ENCODE results near the gene SYS1. TPM values are rescaled to one million over a fixed set of nuclear protein-coding genes. Genes with fewer than 3 reads are reported as not detected.
A peak's percentile ranks its signal among the peaks of the same experiment; 100 is the strongest.

Gene SYS1
- total RNA-seq, 2 donors from 2014 or later = 28.0 to 33.3 TPM

DNA sequence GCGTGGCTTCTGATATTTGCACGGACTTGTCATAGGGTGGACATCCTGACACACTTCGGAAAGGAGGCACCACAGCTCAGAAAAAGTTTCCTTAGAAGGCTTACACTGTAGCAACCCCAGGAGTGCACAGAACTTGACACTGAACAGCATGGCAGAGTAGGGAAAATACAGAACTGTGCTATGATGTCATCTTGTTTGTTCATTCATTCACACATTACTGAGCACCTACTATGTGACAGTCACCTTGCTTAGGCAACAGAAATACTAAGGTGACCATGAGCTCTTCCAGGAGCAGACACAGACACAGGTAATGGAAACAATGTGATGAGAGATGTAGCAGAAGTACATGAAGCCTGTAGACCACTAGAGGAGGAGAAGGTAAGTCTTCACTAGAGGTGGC lies 50.5 kb downstream of the SYS1 start:
- no peaks in the 10 kb centered on the region for H3K9me3 Mint-ChIP-seq
- peaks cover 7 to 8% of the 10 kb centered on the region in 2 donors for H3K36me3 Mint-ChIP-seq

DNA sequence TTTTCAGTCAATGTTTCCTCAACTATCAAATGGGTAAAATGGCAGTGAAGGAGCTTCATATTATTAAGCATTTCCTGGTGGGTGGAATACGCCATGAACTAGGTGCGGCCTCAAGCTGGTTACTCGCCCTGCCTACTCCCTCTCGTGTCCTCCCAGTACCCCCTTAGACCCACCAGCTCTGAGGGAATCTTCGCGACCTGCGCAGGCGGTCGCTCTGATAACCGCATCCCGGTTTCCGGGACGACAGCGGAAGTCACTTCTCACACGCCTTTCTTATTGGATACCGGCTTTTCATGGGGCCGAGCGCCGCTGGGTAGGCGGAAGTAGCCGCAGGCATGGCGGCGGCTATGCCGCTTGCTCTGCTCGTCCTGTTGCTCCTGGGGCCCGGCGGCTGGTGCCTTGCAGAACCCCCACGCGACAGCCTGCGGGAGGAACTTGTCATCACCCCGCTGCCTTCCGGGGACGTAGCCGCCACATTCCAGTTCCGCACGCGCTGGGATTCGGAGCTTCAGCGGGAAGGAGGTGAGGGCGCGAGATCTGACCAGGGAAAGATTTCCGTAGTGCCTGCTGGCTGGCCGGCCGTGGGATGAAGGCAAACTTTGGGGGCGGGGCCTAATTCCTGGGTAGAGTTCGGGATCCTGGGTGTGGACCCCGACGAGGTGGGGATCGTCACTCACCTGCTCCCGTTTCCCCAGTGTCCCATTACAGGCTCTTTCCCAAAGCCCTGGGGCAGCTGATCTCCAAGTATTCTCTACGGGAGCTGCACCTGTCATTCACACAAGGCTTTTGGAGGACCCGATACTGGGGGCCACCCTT lies 53.1 kb downstream of the SYS1 start, which contains the start of gene PIGT:
PIGT (plus strand) TSS at position 320 of the 816 bp plus-strand sequence; CDS start at position 336, 16 bp downstream.
- peak within 1 kb of the TSS; percentile 97 for H3K27ac Mint-ChIP-seq
- H3K36me3 Mint-ChIP-seq = peaks cover 8 to 15% of the 10 kb centered on the region in 2 donors
- DNase-seq (ENCODE audit: low spot score in 2 of 2) (peak; percentile 81 to 88), ATAC-seq (peak; percentile 93 to 96)
- H3K9me3 Mint-ChIP-seq = no peaks in the 10 kb centered on the region

More for the DNA sequence above, 50.5 kb downstream of the SYS1 start:
- H3K27ac Mint-ChIP-seq = no peak overlapping the region
- DNase-seq (ENCODE audit: low spot score in 2 of 2) (no peak), ATAC-seq (no peak)

DNA sequence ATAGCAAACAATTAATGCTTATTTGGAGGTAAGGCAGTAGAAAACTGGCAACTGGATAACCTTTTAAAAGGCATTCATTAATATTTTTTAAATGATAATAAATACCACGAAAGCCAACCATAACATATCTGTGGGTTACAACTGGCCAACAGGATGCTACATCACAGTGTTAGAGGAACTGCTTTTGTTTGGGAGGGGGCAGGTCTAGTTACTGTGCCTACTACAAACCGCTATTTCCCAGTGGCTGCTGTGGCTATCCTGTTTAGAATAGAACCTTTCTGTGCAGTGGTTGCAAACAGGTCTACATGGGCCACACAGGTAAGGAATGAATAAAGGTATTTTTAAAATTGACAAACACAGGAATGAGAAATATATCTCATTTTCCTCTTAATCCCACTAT lies 54.0 kb downstream of the SYS1 start:
- Mint-ChIP-seq H3K36me3 (peaks cover 8 to 15% of the 10 kb centered on the region in 2 donors), H3K27ac (peak overlapping the region in 1 of 2 donors; percentile 97), H3K9me3 (no peaks in the 10 kb centered on the region)
- DNase-seq (ENCODE audit: low spot score in 2 of 2) (no peak), ATAC-seq (no peak)

Other genes starting within 250 kb of the SYS1 start
- gene WFDC5, start 248.0 kb upstream of the SYS1 start, total RNA-seq = not detected
- gene WFDC12, start 238.7 kb upstream of the SYS1 start, total RNA-seq = not detected
- not detected for gene PI3, start 188.3 kb upstream of the SYS1 start, total RNA-seq
- gene SEMG1, start 156.1 kb upstream of the SYS1 start, total RNA-seq = not detected
- gene SEMG2, start 141.8 kb upstream of the SYS1 start, total RNA-seq = not detected
- gene SLPI, start 108.6 kb upstream of the SYS1 start, total RNA-seq = not detected
- not detected for gene RBPJL, start 56.3 kb upstream of the SYS1 start, total RNA-seq
- gene MATN4, start 54.9 kb upstream of the SYS1 start, total RNA-seq = 1 to 10 TPM in 1 of 2 donors, under 1 TPM in 1; 0.11 to 1.4 TPM
- 10 to 100 TPM; 23.5 to 33.0 TPM for gene SDC4, start 14.7 kb upstream of the SYS1 start, total RNA-seq
- gene TP53TG5, start 15.2 kb downstream of the SYS1 start, total RNA-seq = under 1 TPM; 0.16 to 0.45 TPM
- 10 to 100 TPM; 22.7 to 50.9 TPM for gene DBNDD2, start 45.1 kb downstream of the SYS1 start, total RNA-seq
- 10 to 100 TPM; 45.0 to 59.1 TPM for gene PIGT, start 53.0 kb downstream of the SYS1 start, total RNA-seq
- 1 to 10 TPM; 1.2 to 2.5 TPM for gene WFDC2, start 106.6 kb downstream of the SYS1 start, total RNA-seq
- gene SPINT3, start 152.5 kb downstream of the SYS1 start, total RNA-seq = not detected
- gene WFDC6, start 176.3 kb downstream of the SYS1 start, total RNA-seq = not detected
- not detected for gene EPPIN, start 184.2 kb downstream of the SYS1 start, total RNA-seq
- gene WFDC8, start 216.1 kb downstream of the SYS1 start, total RNA-seq = not detected

Data from activated naive CD4-positive, alpha-beta T cell treated with anti-CD3 and anti-CD28 coated beads, Interleukin-2, amount 50 U/mL, for 72 hours (primary cell).